Left lung (tissue), 10 donors: Measurements from ENCODE around the gene G6PC2. TPM values are rescaled to one million over a fixed set of nuclear protein-coding genes. Genes with fewer than 3 reads are reported as not detected.
A peak's percentile ranks its signal among the peaks of the same experiment; 100 is the strongest.

Source experiments
- ATAC-seq: fragments of 200-7000 bp; cut with Tn5 transposase; one replicate; pipeline ENCODE4 v1.9.1; 2020; ENCODE audit warnings: moderate library complexity
- DNase-seq, 4 donors: peaks; one replicate each; pipeline ENCODE4 v3.0.0-alpha.2; 2013 to 2020
- H3K27ac ChIP-seq, 2 donors: fragments of 200-600 bp; sonication (generic) in 1 of 2; one replicate each; pipeline versions ENCODE4 v1.5.0 to v1.8.0; 2020 to 2021
- H3K27me3 ChIP-seq, 2 donors: fragments of 200-600 bp; sonication (generic) in 1 of 2; one replicate each; pipeline versions ENCODE4 v1.5.0 to v1.8.0; 2020 to 2021
- H3K36me3 ChIP-seq, 2 donors: fragments of 200-600 bp; sonication (generic) in 1 of 2; one replicate each; pipeline versions ENCODE4 v1.5.0 to v1.8.0; 2020 to 2021
- H3K4me1 ChIP-seq, 2 donors: fragments of 200-600 bp; one replicate each; pipeline ENCODE4 v1.8.0; 2021
- H3K4me3 ChIP-seq, 2 donors: fragments of 200-600 bp; sonication (generic) in 1 of 2; one replicate each; pipeline versions ENCODE4 v1.5.0 to v1.8.0; 2020 to 2021; ENCODE audit warnings: mild to moderate bottlenecking in 1 of 2
- H3K9me3 ChIP-seq, 2 donors: fragments of 200-600 bp; sonication (generic) in 1 of 2; one replicate each; pipeline versions ENCODE4 v1.5.0 to v1.8.0; 2020 to 2021
- intact Hi-C, 2 donors: fragments of 100-400 bp; cut with DNase I; formaldehyde crosslinking; loops; one replicate each; pipeline versions ENCODE4 v1.11.2 to v1.14.2; 2022
- polyA plus RNA-seq, 6 donors: library from polyadenylated mRNA; unstranded; fragments of 120-200 nt; gene quantifications; one replicate each; pipeline ENCODE4 v1.2.1, GENCODE V29; 2013; ENCODE audit not compliant: insufficient read length in 6 of 6
- total RNA-seq, 2 donors: library from RNA; stranded (reverse); fragmentation: NEBNext Ultra II Directional; extraction: Animal tissue kit (Norgen Biotek cat#: 25700); gene quantifications; one replicate each; pipeline ENCODE4 v1.2.1, GENCODE V29; 2021
- TF ChIP-seq, protein P1 (sequence below), 2 donors: fragments of 200-600 bp; sonication (generic) in 1 of 2; IDR thresholded peaks; one replicate each; pipeline versions ENCODE4 v1.5.0 to v1.8.0; 2021; ENCODE audit warnings: antibody characterized with exemption in 2 of 2
- donor health status: DM: no; HTN: yes; CAD: no.
- donor health status: DM: no; HTN: no; CAD: no.

Gene G6PC2
- total and polyA plus RNA-seq, 8 donors: 0.09 TPM; not detected in 7

DNA sequence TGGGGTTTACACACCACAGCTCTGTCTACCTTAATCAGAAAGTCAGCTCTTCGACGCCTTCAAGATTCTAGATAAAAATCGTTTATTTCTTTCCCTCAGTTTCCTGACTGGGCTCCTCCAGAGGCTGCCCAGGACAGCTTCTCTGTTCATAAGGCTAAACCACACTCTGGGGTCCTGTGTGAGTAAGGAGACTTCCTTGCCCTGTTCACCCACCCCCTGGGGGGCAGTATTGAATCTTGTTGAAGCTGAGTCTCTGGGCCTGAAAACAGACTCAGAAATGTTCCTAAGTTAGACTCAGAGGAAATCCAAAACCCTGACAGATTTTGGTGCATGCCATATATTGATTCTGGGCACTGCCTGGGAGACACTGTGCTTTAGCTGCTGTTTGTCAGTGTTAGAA lies 43.0 kb downstream of the G6PC2 start:
- ATAC-seq: no peak
- no peak for DNase-seq
- intact Hi-C loops: no loop called here
- no peaks in the 10 kb centered on the region for H3K27me3 ChIP-seq
- no peak overlapping the region for H3K27ac ChIP-seq
- TF ChIP-seq, protein P1, sequence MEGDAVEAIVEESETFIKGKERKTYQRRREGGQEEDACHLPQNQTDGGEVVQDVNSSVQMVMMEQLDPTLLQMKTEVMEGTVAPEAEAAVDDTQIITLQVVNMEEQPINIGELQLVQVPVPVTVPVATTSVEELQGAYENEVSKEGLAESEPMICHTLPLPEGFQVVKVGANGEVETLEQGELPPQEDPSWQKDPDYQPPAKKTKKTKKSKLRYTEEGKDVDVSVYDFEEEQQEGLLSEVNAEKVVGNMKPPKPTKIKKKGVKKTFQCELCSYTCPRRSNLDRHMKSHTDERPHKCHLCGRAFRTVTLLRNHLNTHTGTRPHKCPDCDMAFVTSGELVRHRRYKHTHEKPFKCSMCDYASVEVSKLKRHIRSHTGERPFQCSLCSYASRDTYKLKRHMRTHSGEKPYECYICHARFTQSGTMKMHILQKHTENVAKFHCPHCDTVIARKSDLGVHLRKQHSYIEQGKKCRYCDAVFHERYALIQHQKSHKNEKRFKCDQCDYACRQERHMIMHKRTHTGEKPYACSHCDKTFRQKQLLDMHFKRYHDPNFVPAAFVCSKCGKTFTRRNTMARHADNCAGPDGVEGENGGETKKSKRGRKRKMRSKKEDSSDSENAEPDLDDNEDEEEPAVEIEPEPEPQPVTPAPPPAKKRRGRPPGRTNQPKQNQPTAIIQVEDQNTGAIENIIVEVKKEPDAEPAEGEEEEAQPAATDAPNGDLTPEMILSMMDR (IDR thresholded peaks at IDR 0.05): no peak
- H3K4me1 ChIP-seq: no peaks in the 10 kb centered on the region
- no peaks in the 10 kb centered on the region for H3K9me3 ChIP-seq
- no peaks in the 10 kb centered on the region for H3K36me3 ChIP-seq
- no peak overlapping the region for H3K4me3 ChIP-seq

DNA sequence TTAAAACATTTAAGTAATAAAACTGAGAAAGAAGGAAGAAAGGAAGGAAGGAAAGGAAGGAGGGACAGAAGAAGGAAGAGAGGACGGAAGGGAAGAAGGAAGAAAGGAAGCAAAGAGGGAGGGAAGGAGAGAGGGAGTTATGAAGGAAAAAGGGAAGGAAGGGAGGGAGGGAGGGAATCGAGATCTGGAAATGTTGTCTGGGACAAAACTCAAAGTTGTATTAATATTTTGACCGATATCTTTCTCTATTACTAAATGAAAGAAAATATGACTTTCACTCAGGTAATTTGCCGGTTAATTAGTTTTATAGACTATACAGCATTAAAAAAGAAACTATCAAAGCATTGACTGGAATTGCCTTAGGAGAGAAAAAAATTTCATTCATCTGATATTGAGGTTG lies 44.4 kb downstream of the G6PC2 start:
- H3K27me3 ChIP-seq: no peaks in the 10 kb centered on the region
- no peaks in the 10 kb centered on the region for H3K4me1 ChIP-seq
- DNase-seq (no peak), ATAC-seq (no peak)
- H3K27ac ChIP-seq: no peak overlapping the region
- no peaks in the 10 kb centered on the region for H3K9me3 ChIP-seq
- intact Hi-C loops: no loop called here
- TF ChIP-seq, protein P1 (IDR thresholded peaks at IDR 0.05): no peak
- H3K36me3 ChIP-seq: no peaks in the 10 kb centered on the region
- H3K4me3 ChIP-seq: no peak overlapping the region

DNA sequence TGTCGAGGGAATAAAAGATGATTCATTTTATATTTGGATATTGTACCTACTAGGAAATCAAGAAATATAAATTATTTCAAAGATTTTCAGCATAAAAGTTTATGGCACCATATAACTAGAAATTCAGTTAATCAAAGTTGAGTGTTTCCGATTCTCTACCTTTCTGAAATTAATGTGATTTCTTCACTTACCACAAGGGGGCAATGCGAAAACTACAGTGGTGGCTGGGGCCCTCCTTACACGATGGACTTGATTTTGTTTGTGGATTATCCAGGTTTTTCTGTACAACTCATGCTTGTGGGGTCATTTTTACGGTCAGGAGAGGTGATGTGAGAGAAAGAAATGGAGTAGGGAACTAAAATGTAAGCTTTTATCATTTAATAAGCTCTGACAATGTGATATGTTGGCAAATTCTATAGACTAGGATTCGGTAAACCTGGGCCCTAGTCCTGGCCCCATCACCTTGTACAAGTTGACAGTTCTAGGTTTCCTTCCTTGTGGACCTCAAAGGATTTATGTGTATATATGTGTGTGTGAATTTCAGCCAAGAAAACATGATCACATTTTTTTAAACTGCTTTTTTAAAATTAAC lies 47.6 kb downstream of the G6PC2 start:
- peak; percentile 57 for ATAC-seq
- H3K9me3 ChIP-seq: peaks cover 0 to 11% of the 10 kb centered on the region in 2 donors
- no peak overlapping the region for H3K27ac ChIP-seq
- H3K4me3 ChIP-seq: no peak overlapping the region
- no peaks in the 10 kb centered on the region for H3K4me1 ChIP-seq
- intact Hi-C loops: no loop called here
- H3K27me3 ChIP-seq: no peaks in the 10 kb centered on the region
- DNase-seq: no peak
- no peaks in the 10 kb centered on the region for H3K36me3 ChIP-seq
- TF ChIP-seq, protein P1 (IDR thresholded peaks at IDR 0.05): peak; percentile 39 to 46

DNA sequence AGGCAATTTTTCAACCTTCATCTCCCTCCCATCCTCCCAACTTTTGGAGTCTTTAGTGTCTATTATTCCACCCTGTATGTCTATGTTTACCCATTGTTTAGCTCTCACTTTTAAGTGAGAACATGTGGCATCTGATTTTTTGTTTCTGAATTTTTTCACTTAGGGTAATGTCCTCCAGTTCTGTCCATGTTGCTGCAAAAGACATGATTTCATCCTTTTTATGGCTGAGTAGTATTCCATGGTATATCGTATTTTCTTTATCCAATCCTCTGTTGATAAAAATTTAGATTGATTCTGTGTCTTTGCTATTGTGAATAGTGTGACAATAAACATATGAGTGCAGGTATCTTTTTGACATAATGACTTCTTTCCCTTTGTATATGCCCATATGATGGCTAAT lies 48.2 kb downstream of the G6PC2 start:
- no peaks in the 10 kb centered on the region for H3K4me1 ChIP-seq
- no peaks in the 10 kb centered on the region for H3K36me3 ChIP-seq
- intact Hi-C loops: no loop called here
- H3K4me3 ChIP-seq: no peak overlapping the region
- ATAC-seq (no peak), DNase-seq (no peak)
- TF ChIP-seq, protein P1 (IDR thresholded peaks at IDR 0.05): no peak
- H3K9me3 ChIP-seq: peaks cover 0 to 11% of the 10 kb centered on the region in 2 donors
- no peaks in the 10 kb centered on the region for H3K27me3 ChIP-seq
- H3K27ac ChIP-seq: no peak overlapping the region

DNA sequence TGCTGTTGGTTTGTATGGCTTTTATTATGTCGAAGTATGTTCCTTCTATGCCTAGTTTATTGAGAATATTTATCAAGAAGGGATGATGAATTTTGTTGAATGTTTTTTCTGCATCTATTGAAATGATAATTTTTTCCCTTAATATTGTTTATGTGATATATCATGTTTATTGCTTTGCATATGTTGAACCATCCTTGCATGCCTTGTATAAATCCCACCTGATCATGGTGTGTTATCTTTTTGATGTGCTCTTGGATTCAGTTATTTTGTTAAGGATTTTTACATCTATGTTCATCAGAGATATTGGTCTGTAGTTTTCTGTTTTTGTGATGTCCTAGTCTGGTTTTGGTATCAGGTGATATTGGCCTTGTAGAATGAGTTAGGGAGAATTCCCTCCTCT lies 50.8 kb downstream of the G6PC2 start:
- no peaks in the 10 kb centered on the region for H3K27me3 ChIP-seq

More for the DNA sequence above, 50.8 kb downstream of the G6PC2 start:
- Histone ChIP-seq H3K4me3 (no peak overlapping the region), H3K9me3 (peaks cover 0 to 11% of the 10 kb centered on the region in 2 donors), H3K4me1 (no peaks in the 10 kb centered on the region), H3K36me3 (no peaks in the 10 kb centered on the region), H3K27ac (no peak overlapping the region)
- TF ChIP-seq, protein P1 (IDR thresholded peaks at IDR 0.05): no peak
- no peak for ATAC-seq
- DNase-seq: no peak
- intact Hi-C loops: no loop called here
